ENCODE measurements around the gene MYO3B.

Gene MYO3B

GRCh38 chr2:170521299-170521698, 343.4 kb downstream of the MYO3B start:
- H3K36me3 ChIP-seq (ENCODE audit: control insufficient read depth in 2 of 2, insufficient read depth in 1 of 2, low read length in 2 of 2) = no peaks in the 10 kb centered on the region
- no peak overlapping the region for H3K27ac ChIP-seq (ENCODE audit: extremely low read depth, low read depth, low read length)
- no peaks in the 10 kb centered on the region for H3K9me3 ChIP-seq (ENCODE audit: control insufficient read depth, insufficient read depth, low read depth, low read length)
- no peak overlapping the region for H3K4me3 ChIP-seq (ENCODE audit: low read depth, low read length)
- no peak for TF ChIP-seq ZNF561 (tag by site-specific recombination; IDR thresholded peaks at IDR 0.05; ENCODE audit: borderline replicate concordance)
- no peak for TF ChIP-seq ZNF366 (tag by site-specific recombination; conservative IDR thresholded peaks at IDR 0.05)
- TF ChIP-seq ZNF133 (tag by site-specific recombination; IDR thresholded peaks at IDR 0.05) = no peak
- TF ChIP-seq ZNF548 (tag by site-specific recombination; IDR thresholded peaks at IDR 0.05) = no peak
- TF ChIP-seq MZF1 (tag by site-specific recombination; IDR thresholded peaks at IDR 0.05; ENCODE audit: borderline replicate concordance) = no peak
- no peak for TF ChIP-seq ZNF2 (tag by site-specific recombination; IDR thresholded peaks at IDR 0.05)
- no peak for TF ChIP-seq ZNF837 (tag by site-specific recombination; IDR thresholded peaks at IDR 0.05)
- TF ChIP-seq, protein P1, sequence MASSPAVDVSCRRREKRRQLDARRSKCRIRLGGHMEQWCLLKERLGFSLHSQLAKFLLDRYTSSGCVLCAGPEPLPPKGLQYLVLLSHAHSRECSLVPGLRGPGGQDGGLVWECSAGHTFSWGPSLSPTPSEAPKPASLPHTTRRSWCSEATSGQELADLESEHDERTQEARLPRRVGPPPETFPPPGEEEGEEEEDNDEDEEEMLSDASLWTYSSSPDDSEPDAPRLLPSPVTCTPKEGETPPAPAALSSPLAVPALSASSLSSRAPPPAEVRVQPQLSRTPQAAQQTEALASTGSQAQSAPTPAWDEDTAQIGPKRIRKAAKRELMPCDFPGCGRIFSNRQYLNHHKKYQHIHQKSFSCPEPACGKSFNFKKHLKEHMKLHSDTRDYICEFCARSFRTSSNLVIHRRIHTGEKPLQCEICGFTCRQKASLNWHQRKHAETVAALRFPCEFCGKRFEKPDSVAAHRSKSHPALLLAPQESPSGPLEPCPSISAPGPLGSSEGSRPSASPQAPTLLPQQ (tag by site-specific recombination; IDR thresholded peaks at IDR 0.05) = no peak
- TF ChIP-seq, protein P2, sequence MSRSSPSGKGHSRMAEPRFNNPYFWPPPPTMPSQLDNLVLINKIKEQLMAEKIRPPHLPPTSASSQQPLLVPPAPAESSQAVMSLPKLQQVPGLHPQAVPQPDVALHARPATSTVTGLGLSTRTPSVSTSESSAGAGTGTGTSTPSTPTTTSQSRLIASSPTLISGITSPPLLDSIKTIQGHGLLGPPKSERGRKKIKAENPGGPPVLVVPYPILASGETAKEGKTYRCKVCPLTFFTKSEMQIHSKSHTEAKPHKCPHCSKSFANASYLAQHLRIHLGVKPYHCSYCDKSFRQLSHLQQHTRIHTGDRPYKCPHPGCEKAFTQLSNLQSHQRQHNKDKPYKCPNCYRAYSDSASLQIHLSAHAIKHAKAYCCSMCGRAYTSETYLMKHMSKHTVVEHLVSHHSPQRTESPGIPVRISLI (tag by site-specific recombination; IDR thresholded peaks at IDR 0.05) = no peak
- no peak for TF ChIP-seq ZNF830 (tag by site-specific recombination; IDR thresholded peaks at IDR 0.05; ENCODE audit: low read depth)
- TF ChIP-seq ZNF155 (tag by site-specific recombination; IDR thresholded peaks at IDR 0.05) = no peak
- no peaks in the 10 kb centered on the region for H3K4me1 ChIP-seq (ENCODE audit: control insufficient read depth, insufficient read depth, low read length)
- ChIA-PET POLR2A (no interaction called here), CTCF (interaction anchor here (0.6 to 1.1 kb wide), 2 partner anchors 112 to 119 kb away, joined by 3 to 6 read pairs; no protein-coding TSS in a partner anchor)

DNA sequence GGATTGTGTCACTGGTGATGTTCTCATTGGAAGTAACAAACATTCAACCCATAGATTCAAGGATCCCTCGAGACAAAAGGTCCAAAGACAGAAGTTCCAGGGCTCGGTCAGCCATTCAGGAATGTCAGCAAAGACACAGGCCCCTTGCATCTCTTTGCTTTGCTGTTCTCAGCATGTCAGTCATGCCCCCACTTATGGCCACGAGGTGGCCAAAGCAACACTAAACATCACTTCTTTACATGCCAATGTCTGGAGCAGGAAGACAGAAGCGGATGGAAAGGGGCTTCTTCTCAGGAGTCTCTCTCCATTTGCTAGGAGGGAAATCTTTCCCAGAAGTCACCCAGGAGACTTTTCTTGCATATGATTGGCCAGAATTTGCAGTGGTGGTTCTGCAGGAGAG, 345.6 kb downstream of the MYO3B start:
- TF ChIP-seq REPIN1 (tag by site-specific recombination; IDR thresholded peaks at IDR 0.05; ENCODE audit: low read depth) (no peak), ZNF510 (tag by site-specific recombination; IDR thresholded peaks at IDR 0.05; ENCODE audit: insufficient replicate concordance) (no peak), ZNF513 (tag by site-specific recombination; IDR thresholded peaks at IDR 0.05) (no peak), ZNF311 (tag by site-specific recombination; IDR thresholded peaks at IDR 0.05; ENCODE audit: borderline replicate concordance) (no peak), ZBTB11 (tag by site-specific recombination; conservative IDR thresholded peaks at IDR 0.05; ENCODE audit: low read depth) (no peak)
- H3K27ac ChIP-seq (ENCODE audit: extremely low read depth, low read depth, low read length) = no peak overlapping the region
- no peaks in the 10 kb centered on the region for H3K9me3 ChIP-seq (ENCODE audit: control insufficient read depth, insufficient read depth, low read depth, low read length)
- no peaks in the 10 kb centered on the region for H3K36me3 ChIP-seq (ENCODE audit: control insufficient read depth in 2 of 2, insufficient read depth in 1 of 2, low read length in 2 of 2)
- ChIA-PET CTCF (interaction anchor here (0.5 to 1.0 kb wide), 3 partner anchors 60 to 293 kb away, joined by 3 to 8 read pairs (median 4); partner anchors contain the start of gene GAD1), POLR2A (no interaction called here)
- no peak overlapping the region for H3K4me3 ChIP-seq (ENCODE audit: low read depth, low read length)
- H3K4me1 ChIP-seq (ENCODE audit: control insufficient read depth, insufficient read depth, low read length) = no peaks in the 10 kb centered on the region

All from HEK293 (cell line).